ENCODE data around the gene ZFHX3.
A peak's percentile ranks its signal among the peaks of the same experiment; 100 is the strongest.

ZFHX3 gene

DNA sequence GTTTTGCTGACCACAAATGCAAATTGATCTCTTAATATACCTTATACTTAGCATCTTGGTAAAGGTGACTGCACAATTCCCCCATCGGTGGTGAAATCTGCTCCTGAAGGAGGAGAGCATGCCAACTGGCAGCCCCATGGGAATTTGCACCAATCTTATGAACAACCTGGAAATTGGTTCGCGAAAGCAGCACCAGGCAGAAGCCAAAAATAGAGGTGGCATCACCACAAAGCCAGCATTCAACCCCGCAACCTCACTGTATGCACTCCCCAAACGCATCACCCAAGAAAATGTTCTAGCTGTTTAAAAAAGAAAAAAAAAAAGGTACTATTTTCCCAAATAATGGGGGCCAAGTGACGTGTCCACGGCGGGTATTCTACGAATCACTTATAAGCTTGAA is 213.4 kb downstream of the ZFHX3 start:
- no peak for DNase-seq

DNA sequence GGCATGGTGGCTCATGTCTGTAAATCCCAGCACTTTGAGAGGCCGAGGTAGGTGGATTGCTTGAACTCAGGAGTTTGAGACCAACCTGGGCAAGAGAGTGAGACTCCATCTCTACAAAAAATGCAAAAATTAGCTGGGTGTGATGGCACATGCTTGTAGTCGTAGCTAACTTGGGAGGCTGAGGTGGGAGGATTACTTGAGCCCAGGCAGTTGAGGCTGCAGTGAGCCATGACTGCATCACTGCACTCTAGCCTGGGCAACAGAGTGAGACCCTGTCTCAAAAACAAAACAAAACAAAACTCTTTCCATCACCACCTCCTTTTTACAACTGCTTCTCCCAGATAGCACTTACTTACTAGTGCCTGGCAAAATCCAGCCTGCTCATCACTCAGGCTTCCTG is 214.0 kb downstream of the ZFHX3 start:
- DNase-seq, result no peak

DNA sequence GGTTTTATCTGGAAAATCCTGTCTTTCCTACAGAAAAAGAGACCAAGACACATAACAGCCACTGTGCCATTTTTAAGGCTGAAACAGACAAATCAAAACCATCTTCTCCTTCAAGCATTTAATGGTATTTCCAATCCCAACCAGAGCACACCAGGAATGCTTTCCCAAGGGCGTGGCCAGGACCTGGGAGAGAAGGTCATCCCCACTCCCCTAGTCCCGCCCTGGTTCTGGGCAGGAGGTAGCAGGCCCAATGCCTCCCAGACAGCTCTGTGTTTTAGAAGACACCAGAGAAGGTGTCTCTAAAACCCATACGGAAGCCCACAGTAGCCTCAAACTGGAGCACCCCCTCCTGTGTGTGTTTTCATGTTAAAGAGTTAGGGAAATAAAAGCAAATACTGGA is 214.4 kb downstream of the ZFHX3 start:
- no peak for DNase-seq

GRCh38 chr16:72832621-72833248 is 215.2 kb downstream of the ZFHX3 start:
- peak in 54 of 58 donors; percentile 15 to 88 (median 54) for DNase-seq

- DNase-seq, result no peak
Measured at GRCh38 chr16:72829846-72830775, 217.8 kb downstream of the ZFHX3 start.

- no peak for DNase-seq
Measured at GRCh38 chr16:72827866-72828265, 220.1 kb downstream of the ZFHX3 start.

DNA sequence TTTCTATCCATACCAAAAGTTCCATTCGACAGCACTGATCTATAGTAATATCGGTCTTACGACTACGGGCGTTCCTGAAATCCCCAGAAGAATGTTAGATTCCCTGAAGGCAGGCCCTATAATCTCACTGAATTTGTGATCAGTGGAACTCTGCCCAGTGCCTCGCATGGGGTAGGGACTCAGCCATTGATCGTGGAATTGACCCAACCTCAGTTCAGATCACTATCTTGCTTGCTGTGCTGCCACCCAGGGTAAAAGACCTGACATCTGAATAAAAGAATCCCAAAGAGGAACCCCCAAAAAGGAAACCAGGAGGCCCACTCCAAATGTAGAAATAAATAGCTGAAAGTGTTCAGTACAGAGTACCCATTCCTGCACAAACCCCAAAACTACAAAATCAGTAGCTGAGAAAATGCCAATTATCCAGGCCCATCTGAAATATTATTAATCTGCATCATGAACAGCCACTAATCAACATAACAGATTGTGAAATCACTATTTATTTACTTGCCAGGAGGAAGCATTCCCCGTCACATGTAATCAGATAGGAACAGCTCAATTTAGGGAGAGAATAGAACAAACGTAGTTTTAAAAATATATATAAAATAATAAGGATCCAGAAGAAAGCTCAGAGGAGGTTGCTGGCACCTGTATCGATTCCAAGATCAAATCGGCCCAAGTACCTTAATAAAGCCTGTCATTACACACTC is 221.9 kb downstream of the ZFHX3 start:
- DNase-seq, result no peak

DNA sequence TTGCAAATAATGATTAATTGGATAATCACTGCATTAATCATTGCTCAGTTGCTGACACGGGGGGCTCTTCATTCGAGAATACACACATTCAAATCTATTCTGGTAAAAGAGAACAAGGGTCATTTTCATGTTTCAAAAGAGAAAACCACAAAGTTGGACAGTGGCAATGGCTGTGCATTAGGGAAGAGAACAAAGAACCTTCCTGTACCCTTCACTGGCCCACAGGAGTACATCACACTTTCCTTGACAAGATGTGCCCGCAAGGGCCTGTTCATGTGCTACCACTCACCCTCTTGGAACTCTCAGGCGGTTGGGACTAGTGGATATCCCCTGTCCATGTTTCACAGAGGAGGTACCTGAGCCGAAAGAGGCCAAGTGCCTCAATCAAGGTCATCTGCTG is 223.2 kb downstream of the ZFHX3 start:
- DNase-seq, result no peak

- DNase-seq, result no peak
Measured at GRCh38 chr16:72824027-72824426, 223.9 kb downstream of the ZFHX3 start.

GRCh38 chr16:72821185-72821950 is 226.6 kb downstream of the ZFHX3 start:
- DNase-seq, result no peak

GRCh38 chr16:72819345-72819744 is 228.6 kb downstream of the ZFHX3 start:
- DNase-seq, result no peak

DNA sequence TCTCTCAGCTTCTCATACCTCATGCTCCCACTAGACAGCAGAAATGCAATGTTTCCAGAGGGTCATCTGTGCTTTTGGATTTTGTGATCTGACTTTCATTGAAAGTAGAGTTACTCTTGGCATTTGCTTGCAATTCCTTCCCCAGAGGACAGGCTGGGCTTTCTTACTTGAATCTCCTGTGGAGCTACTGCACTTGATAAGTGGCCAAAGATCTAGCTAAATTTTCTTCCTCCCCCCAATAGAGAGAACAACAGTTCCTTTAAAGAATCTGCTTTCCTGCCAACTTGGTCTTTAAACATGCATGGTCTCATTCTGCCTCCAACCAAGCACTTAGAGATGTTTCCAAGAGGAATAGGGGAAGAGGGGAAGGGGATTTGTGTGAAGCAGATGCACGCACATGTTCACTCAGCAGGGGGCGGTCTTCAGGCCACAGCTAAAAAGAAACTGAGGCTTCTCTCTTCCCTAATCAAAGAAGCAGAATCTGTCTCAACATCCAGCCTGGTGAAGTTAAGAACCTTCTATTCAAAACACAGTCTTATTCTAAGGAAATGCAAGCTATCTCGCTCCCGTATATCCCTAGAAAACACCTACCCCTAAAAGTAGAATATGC is 229.6 kb downstream of the ZFHX3 start:
- DNase-seq, result no peak

GRCh38 chr16:72815348-72816318 is 232.3 kb downstream of the ZFHX3 start:
- no peak for DNase-seq

- DNase-seq, result no peak
Measured at GRCh38 chr16:72814226-72814625, 233.7 kb downstream of the ZFHX3 start.

- no peak for DNase-seq
Measured at GRCh38 chr16:72812672-72813071, 235.3 kb downstream of the ZFHX3 start.

- no peak for DNase-seq
Measured at GRCh38 chr16:72811876-72812275, 236.1 kb downstream of the ZFHX3 start.

- no peak for DNase-seq
Measured at GRCh38 chr16:72811188-72811720, 236.7 kb downstream of the ZFHX3 start.

GRCh38 chr16:72810480-72810879 is 237.4 kb downstream of the ZFHX3 start:
- no peak for DNase-seq

- DNase-seq, result no peak
Measured at GRCh38 chr16:72809446-72809845, 238.5 kb downstream of the ZFHX3 start.
